GM19043 (cell line): ENCODE data around the gene LACTB.

Experiments used
- ATAC-seq: cut with Tn5 transposase; IDR thresholded peaks from one replicate; pipeline ENCODE4 v1.9.1; 2021; ENCODE audit warnings: low read depth; ENCODE audit not compliant: unreplicated experiment

Gene LACTB

GRCh38 chr15:63166219-63166618 lies 44.6 kb downstream of the LACTB start:
- no peak for ATAC-seq

- no peak for ATAC-seq
Observed at GRCh38 chr15:63169788-63170187, 48.1 kb downstream of the LACTB start.

GRCh38 chr15:63172376-63172775 lies 50.7 kb downstream of the LACTB start:
- ATAC-seq = no peak

GRCh38 chr15:63172851-63173451 lies 51.3 kb downstream of the LACTB start:
- no peak for ATAC-seq

GRCh38 chr15:63176302-63176701 lies 54.6 kb downstream of the LACTB start:
- ATAC-seq = no peak

- ATAC-seq = no peak
Observed at GRCh38 chr15:63178034-63178433, 56.4 kb downstream of the LACTB start.

- no peak for ATAC-seq
Observed at GRCh38 chr15:63180746-63181145, 59.1 kb downstream of the LACTB start.

GRCh38 chr15:63181648-63182047 lies 60.0 kb downstream of the LACTB start:
- no peak for ATAC-seq

GRCh38 chr15:63185206-63185605 lies 63.5 kb downstream of the LACTB start:
- no peak for ATAC-seq

- ATAC-seq = no peak
Observed at GRCh38 chr15:63186065-63186464, 64.4 kb downstream of the LACTB start.

- ATAC-seq = no peak
Observed at GRCh38 chr15:63187589-63188226, 66.0 kb downstream of the LACTB start.

- no peak for ATAC-seq
Observed at GRCh38 chr15:63188247-63188925, 66.7 kb downstream of the LACTB start.

GRCh38 chr15:63188926-63189871 lies 67.5 kb downstream of the LACTB start, which contains the start of gene RAB8B:
TSS of gene RAB8B (plus strand) at chr15:63189606. CDS start at chr15:63189625, 19 bp downstream.
- peak; percentile 72 for ATAC-seq

- ATAC-seq = no peak
Observed at GRCh38 chr15:63189941-63190768, 68.5 kb downstream of the LACTB start.

GRCh38 chr15:63190769-63191649 lies 69.3 kb downstream of the LACTB start:
- ATAC-seq = no peak
